MM.1S (cell line): ENCODE data around the gene SLC46A3.

Experiments used
- EZH2 ChIP-seq: fragments of 300-600 bp; sonication (generic); optimal IDR thresholded peaks from 2 replicates; pipeline ENCODE3; 2017; ENCODE audit warnings: low read depth, mild to moderate bottlenecking, antibody characterized with exemption, low read length, mixed read lengths
- TF ChIP-seq, protein P1 (sequence below): fragments of 300-600 bp; sonication (generic); IDR thresholded peaks from 2 replicates; pipeline ENCODE4 v1.5.1; 2016; ENCODE audit warnings: antibody characterized with exemption, low read length, mixed read lengths

DNA sequence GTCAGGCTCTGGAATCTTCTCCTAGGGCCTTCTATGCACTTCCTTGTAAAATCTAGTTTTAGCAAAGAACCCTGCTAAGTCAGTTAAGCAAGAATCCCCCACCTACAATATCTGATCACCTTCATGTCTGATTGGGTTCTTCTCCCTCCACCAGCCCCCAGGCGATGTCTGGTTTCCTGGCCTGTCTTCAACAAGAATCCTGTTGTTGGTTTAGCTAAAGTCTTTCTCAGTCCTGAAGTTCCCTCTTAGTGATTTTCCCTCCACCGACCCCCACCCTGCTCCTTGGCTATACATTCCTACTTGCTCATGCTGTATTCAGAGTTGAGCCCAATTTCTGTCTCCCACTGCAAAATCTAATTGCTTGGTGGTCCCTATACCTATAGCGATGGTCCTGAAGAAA lies 35.2 kb upstream of the SLC46A3 start:
- TF ChIP-seq EZH2 = no peak
- TF ChIP-seq, protein P1, sequence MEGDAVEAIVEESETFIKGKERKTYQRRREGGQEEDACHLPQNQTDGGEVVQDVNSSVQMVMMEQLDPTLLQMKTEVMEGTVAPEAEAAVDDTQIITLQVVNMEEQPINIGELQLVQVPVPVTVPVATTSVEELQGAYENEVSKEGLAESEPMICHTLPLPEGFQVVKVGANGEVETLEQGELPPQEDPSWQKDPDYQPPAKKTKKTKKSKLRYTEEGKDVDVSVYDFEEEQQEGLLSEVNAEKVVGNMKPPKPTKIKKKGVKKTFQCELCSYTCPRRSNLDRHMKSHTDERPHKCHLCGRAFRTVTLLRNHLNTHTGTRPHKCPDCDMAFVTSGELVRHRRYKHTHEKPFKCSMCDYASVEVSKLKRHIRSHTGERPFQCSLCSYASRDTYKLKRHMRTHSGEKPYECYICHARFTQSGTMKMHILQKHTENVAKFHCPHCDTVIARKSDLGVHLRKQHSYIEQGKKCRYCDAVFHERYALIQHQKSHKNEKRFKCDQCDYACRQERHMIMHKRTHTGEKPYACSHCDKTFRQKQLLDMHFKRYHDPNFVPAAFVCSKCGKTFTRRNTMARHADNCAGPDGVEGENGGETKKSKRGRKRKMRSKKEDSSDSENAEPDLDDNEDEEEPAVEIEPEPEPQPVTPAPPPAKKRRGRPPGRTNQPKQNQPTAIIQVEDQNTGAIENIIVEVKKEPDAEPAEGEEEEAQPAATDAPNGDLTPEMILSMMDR = no peak
